GM23338 (cell line): Measurements from ENCODE around the gene KLHL8. TPM values are rescaled to one million over a fixed set of nuclear protein-coding genes. Genes with fewer than 3 reads are reported as not detected.

Experiments
- ATAC-seq: fragments of 200-7000 bp; cut with Tn5 transposase; 3 replicates; pipeline ENCODE4 v1.9.1; 2020
- DNase-seq: peaks from one replicate; pipeline ENCODE4 v3.0.0-alpha.2; 2015; ENCODE audit warnings: low spot score
- H2AFZ ChIP-seq: fragments of 200-600 bp; sonication (generic); 2 replicates; pipeline ENCODE4 v1.8.0; 2016; ENCODE audit warnings: antibody characterized with exemption, mild to moderate bottlenecking, moderate library complexity
- H3F3A ChIP-seq: fragments of 200-600 bp; sonication (generic); replicated peaks from 2 replicates; pipeline ENCODE4 v1.8.0; 2017; ENCODE audit warnings: antibody characterized with exemption, mixed run types, low read depth
- H3K27ac ChIP-seq: fragments of 200-600 bp; sonication (generic); 2 replicates; pipeline ENCODE4 v1.6.1; 2016; ENCODE audit warnings: low read depth
- H3K27me3 ChIP-seq: fragments of 200-600 bp; sonication (generic); 2 replicates; pipeline ENCODE4 v1.8.0; 2016; ENCODE audit warnings: mild to moderate bottlenecking, mixed run types, moderate library complexity; ENCODE audit not compliant: insufficient read depth
- H3K36me3 ChIP-seq: fragments of 200-600 bp; sonication (generic); 2 replicates; pipeline ENCODE4 v1.8.0; 2016; ENCODE audit warnings: mild to moderate bottlenecking; ENCODE audit not compliant: insufficient read depth
- H3K4me1 ChIP-seq: fragments of 200-600 bp; sonication (generic); 2 replicates; pipeline ENCODE4 v1.8.0; 2016; ENCODE audit warnings: mild to moderate bottlenecking, moderate library complexity; ENCODE audit not compliant: insufficient read depth
- H3K4me2 ChIP-seq: fragments of 200-600 bp; sonication (generic); 2 replicates; pipeline ENCODE4 v1.7.1; 2017; ENCODE audit warnings: mixed run types
- H3K4me3 ChIP-seq: fragments of 200-600 bp; sonication (generic); 2 replicates; pipeline ENCODE4 v1.6.1; 2016; ENCODE audit warnings: mixed run types
- H3K79me2 ChIP-seq: fragments of 200-600 bp; sonication (generic); replicated peaks from 2 replicates; pipeline ENCODE4 v1.8.0; 2017; ENCODE audit warnings: mild to moderate bottlenecking; ENCODE audit not compliant: insufficient read depth
- H3K9me2 ChIP-seq: fragments of 200-600 bp; sonication (generic); 2 replicates; pipeline ENCODE4 v1.8.0; 2017; ENCODE audit not compliant: insufficient read depth
- H4K20me1 ChIP-seq: fragments of 200-600 bp; sonication (generic); replicated peaks from 2 replicates; pipeline ENCODE4 v1.8.0; 2017; ENCODE audit warnings: mild to moderate bottlenecking; ENCODE audit not compliant: insufficient read depth
- H3K27ac Mint-ChIP-seq: 2 replicates; pipeline ENCODE4 v1.8.0; 2020; ENCODE audit warnings: inconsistent platforms, mild to moderate bottlenecking, moderate library complexity, mixed read lengths
- H3K27me3 Mint-ChIP-seq: 3 replicates; pipeline ENCODE4 v1.8.0; 2022; ENCODE audit warnings: low read depth, mild to moderate bottlenecking, moderate library complexity, mixed read lengths, inconsistent platforms; ENCODE audit not compliant: insufficient read depth, poor library complexity
- H3K36me3 Mint-ChIP-seq: 3 replicates; pipeline ENCODE4 v1.8.0; 2021; ENCODE audit warnings: low read depth, mild to moderate bottlenecking, inconsistent platforms, moderate library complexity, mixed read lengths
- H3K4me1 Mint-ChIP-seq: 3 replicates; pipeline ENCODE4 v1.8.0; 2020; ENCODE audit warnings: mild to moderate bottlenecking, inconsistent platforms, mixed read lengths
- H3K4me3 Mint-ChIP-seq: 3 replicates; pipeline ENCODE4 v1.8.0; 2021; ENCODE audit warnings: moderate library complexity, mild to moderate bottlenecking, inconsistent platforms, mixed read lengths
- H3K9me3 Mint-ChIP-seq: 3 replicates; pipeline ENCODE4 v1.8.0; 2020; ENCODE audit warnings: moderate library complexity, mild to moderate bottlenecking, inconsistent platforms, mixed read lengths
- EZH2 ChIP-seq: fragments of 200-600 bp; sonication (generic); IDR thresholded peaks from one replicate; pipeline ENCODE4 v1.8.0; 2017; ENCODE audit warnings: antibody characterized with exemption, mild to moderate bottlenecking, low read depth; ENCODE audit not compliant: unreplicated experiment
- POLR2AphosphoS5 ChIP-seq: IDR thresholded peaks from 2 replicates; pipeline ENCODE4 v1.6.1; 2016; ENCODE audit warnings: antibody characterized with exemption, low read depth
- ZNF462 ChIP-seq: fragments of 250-450 bp; sonication (Bioruptor Pico); IDR thresholded peaks from 2 replicates; pipeline ENCODE4 v1.5.0; 2020; ENCODE audit warnings: mild to moderate bottlenecking, moderate library complexity
- polyA plus RNA-seq: library from polyadenylated mRNA; unstranded; fragments of >200 nt; fragmentation: Nextera tagmentation; extraction: Ambion mirVana; gene quantifications from 2 replicates; pipeline ENCODE4 v1.2.1, GENCODE V29; 2016
- total RNA-seq: library from RNA; depleted of rRNA; stranded (reverse); fragments of >200 nt; shearing (Covaris generic); gene quantifications from 2 replicates; pipeline ENCODE4 v1.2.3, GENCODE V29; 2014
- TF ChIP-seq, protein P1 (sequence below): IDR thresholded peaks from one replicate; pipeline ENCODE4 v1.6.1; 2018; ENCODE audit warnings: antibody characterized with exemption; ENCODE audit not compliant: unreplicated experiment

KLHL8 gene
- total and polyA plus RNA-seq, 2 experiments from 2014 or later: 3.3 to 7.2 TPM

GRCh38 chr4:87250294-87250693 is 29.9 kb upstream of the KLHL8 start:
- ATAC-seq (no peak), DNase-seq (no peak)
- Histone ChIP-seq H3K9me2 (no peaks in the 10 kb centered on the region), H3K27me3 (no peaks in the 10 kb centered on the region), H3K4me2 (no peak overlapping the region), H2AFZ (no peak overlapping the region), H3K79me2 (no peaks in the 10 kb centered on the region), H3F3A (no peaks in the 10 kb centered on the region), H4K20me1 (no peaks in the 10 kb centered on the region), H3K36me3 (no peaks in the 10 kb centered on the region), H3K4me1 (no peaks in the 10 kb centered on the region), H3K4me3 (no peak overlapping the region), H3K27ac (no peak overlapping the region)
- Mint-ChIP-seq H3K4me3 (no peak overlapping the region), H3K36me3 (no peaks in the 10 kb centered on the region), H3K27ac (no peak overlapping the region), H3K9me3 (peaks cover 6% of the 10 kb centered on the region; the same call in 1 of the 3 replicates), H3K27me3 (no peaks in the 10 kb centered on the region), H3K4me1 (no peaks in the 10 kb centered on the region)
- TF ChIP-seq EZH2 (no peak), ZNF462 (CRISPR knock-in tag) (no peak), POLR2AphosphoS5 (no peak)
- TF ChIP-seq, protein P1, sequence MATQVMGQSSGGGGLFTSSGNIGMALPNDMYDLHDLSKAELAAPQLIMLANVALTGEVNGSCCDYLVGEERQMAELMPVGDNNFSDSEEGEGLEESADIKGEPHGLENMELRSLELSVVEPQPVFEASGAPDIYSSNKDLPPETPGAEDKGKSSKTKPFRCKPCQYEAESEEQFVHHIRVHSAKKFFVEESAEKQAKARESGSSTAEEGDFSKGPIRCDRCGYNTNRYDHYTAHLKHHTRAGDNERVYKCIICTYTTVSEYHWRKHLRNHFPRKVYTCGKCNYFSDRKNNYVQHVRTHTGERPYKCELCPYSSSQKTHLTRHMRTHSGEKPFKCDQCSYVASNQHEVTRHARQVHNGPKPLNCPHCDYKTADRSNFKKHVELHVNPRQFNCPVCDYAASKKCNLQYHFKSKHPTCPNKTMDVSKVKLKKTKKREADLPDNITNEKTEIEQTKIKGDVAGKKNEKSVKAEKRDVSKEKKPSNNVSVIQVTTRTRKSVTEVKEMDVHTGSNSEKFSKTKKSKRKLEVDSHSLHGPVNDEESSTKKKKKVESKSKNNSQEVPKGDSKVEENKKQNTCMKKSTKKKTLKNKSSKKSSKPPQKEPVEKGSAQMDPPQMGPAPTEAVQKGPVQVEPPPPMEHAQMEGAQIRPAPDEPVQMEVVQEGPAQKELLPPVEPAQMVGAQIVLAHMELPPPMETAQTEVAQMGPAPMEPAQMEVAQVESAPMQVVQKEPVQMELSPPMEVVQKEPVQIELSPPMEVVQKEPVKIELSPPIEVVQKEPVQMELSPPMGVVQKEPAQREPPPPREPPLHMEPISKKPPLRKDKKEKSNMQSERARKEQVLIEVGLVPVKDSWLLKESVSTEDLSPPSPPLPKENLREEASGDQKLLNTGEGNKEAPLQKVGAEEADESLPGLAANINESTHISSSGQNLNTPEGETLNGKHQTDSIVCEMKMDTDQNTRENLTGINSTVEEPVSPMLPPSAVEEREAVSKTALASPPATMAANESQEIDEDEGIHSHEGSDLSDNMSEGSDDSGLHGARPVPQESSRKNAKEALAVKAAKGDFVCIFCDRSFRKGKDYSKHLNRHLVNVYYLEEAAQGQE: no peak
